OCI-LY1 (cell line): ENCODE data around the gene PTPRD.

Experiments used
- H2AFZ ChIP-seq: fragments of 200-600 bp; sonication (generic), shearing (Covaris generic); 2 replicates; pipeline ENCODE4 v1.6.0; 2014; ENCODE audit warnings: antibody characterized with exemption, mild to moderate bottlenecking, low read length
- H3F3A ChIP-seq: fragments of 200-600 bp; sonication (generic), shearing (Covaris generic); 2 replicates; pipeline ENCODE4 v1.6.0; 2014; ENCODE audit warnings: mild to moderate bottlenecking, antibody characterized with exemption, low read length, moderate library complexity; ENCODE audit not compliant: insufficient read depth
- H3K27ac ChIP-seq: fragments of 200-600 bp; sonication (generic); 2 replicates; pipeline ENCODE4 v1.5.1; 2014; ENCODE audit warnings: low read length, mixed run types, mild to moderate bottlenecking, low read depth; ENCODE audit not compliant: poor library complexity, severe bottlenecking
- H3K27me3 ChIP-seq: fragments of 200-600 bp; sonication (generic); 2 replicates; pipeline ENCODE4 v1.6.0; 2014; ENCODE audit warnings: antibody characterized with exemption, mild to moderate bottlenecking, low read length, moderate library complexity; ENCODE audit not compliant: insufficient read depth
- H3K36me3 ChIP-seq: fragments of 200-600 bp; sonication (generic); 2 replicates; pipeline ENCODE4 v1.6.1; 2014; ENCODE audit warnings: mild to moderate bottlenecking, antibody characterized with exemption, low read length, moderate library complexity, mixed read lengths; ENCODE audit not compliant: insufficient read depth
- H3K4me1 ChIP-seq: fragments of 200-600 bp; sonication (generic); 2 replicates; pipeline ENCODE4 v1.5.1; 2014; ENCODE audit warnings: mild to moderate bottlenecking, low read length, moderate library complexity; ENCODE audit not compliant: insufficient read depth, severe bottlenecking
- H3K4me2 ChIP-seq: fragments of 200-600 bp; sonication (generic), shearing (Covaris generic); 2 replicates; pipeline ENCODE4 v1.6.1; 2014; ENCODE audit warnings: low read length
- H3K4me3 ChIP-seq: fragments of 200-600 bp; sonication (generic); 2 replicates; pipeline ENCODE4 v1.5.1; 2014; ENCODE audit warnings: low read length, low read depth, mild to moderate bottlenecking, mixed read lengths; ENCODE audit not compliant: poor library complexity, severe bottlenecking
- H3K79me2 ChIP-seq: fragments of 200-600 bp; shearing (Covaris generic); 2 replicates; pipeline ENCODE4 v1.6.1; 2016; ENCODE audit warnings: mixed run types, low read length, mixed read lengths; ENCODE audit not compliant: insufficient read depth
- H3K9ac ChIP-seq: fragments of 200-600 bp; sonication (generic), shearing (Covaris generic); 2 replicates; pipeline ENCODE4 v1.6.1; 2014; ENCODE audit warnings: mild to moderate bottlenecking, low read length, mixed read lengths
- H3K9me2 ChIP-seq: fragments of 200-600 bp; sonication (generic), shearing (Covaris generic); 2 replicates; pipeline ENCODE4 v1.6.1; 2014; ENCODE audit warnings: low read depth, mild to moderate bottlenecking, low read length, mixed read lengths
- H3K9me3 ChIP-seq: fragments of 200-600 bp; shearing (Covaris generic); 2 replicates; pipeline ENCODE4 v1.6.1; 2014; ENCODE audit warnings: low read length, mixed read lengths
- H4K20me1 ChIP-seq: fragments of 200-600 bp; sonication (generic), shearing (Covaris generic); 2 replicates; pipeline ENCODE4 v1.6.0; 2016; ENCODE audit warnings: mild to moderate bottlenecking, low read length; ENCODE audit not compliant: insufficient read depth
- CTCF ChIP-seq: fragments of 200-600 bp; sonication (generic), shearing (Covaris generic); IDR thresholded peaks from 2 replicates; pipeline ENCODE4 v1.5.1; 2017; ENCODE audit warnings: mild to moderate bottlenecking, antibody characterized with exemption, low read length, moderate library complexity, mixed read lengths
- EZH2 ChIP-seq: fragments of 200-600 bp; sonication (generic), shearing (Covaris generic); IDR thresholded peaks from 2 replicates; pipeline ENCODE4 v1.8.0; 2017; ENCODE audit warnings: borderline replicate concordance, mixed run types, mild to moderate bottlenecking, antibody characterized with exemption, low read length, moderate library complexity, mixed read lengths

PTPRD gene

GRCh38 chr9:8514760-8515159, 2098.0 kb downstream of the PTPRD start:
- H3K36me3 ChIP-seq: no peaks in the 10 kb centered on the region
- no peak overlapping the region for H3K4me3 ChIP-seq
- no peak overlapping the region for H3K4me2 ChIP-seq
- no peak overlapping the region for H3K27ac ChIP-seq
- H3K4me1 ChIP-seq: no peaks in the 10 kb centered on the region
- no peak overlapping the region for H3K9ac ChIP-seq
- no peaks in the 10 kb centered on the region; the same call in 1 of the 2 replicates for H3K79me2 ChIP-seq
- H4K20me1 ChIP-seq: no peaks in the 10 kb centered on the region
- TF ChIP-seq CTCF (no peak; the same call in 1 of the 2 replicates), EZH2 (no peak)
- no peaks in the 10 kb centered on the region for H3F3A ChIP-seq
- no peaks in the 10 kb centered on the region for H3K9me2 ChIP-seq
- H2AFZ ChIP-seq: no peak overlapping the region
- no peaks in the 10 kb centered on the region for H3K9me3 ChIP-seq
- H3K27me3 ChIP-seq: no peaks in the 10 kb centered on the region

GRCh38 chr9:8508671-8509290, 2104.0 kb downstream of the PTPRD start:
- TF ChIP-seq CTCF (no peak), EZH2 (no peak)
- H3F3A ChIP-seq: no peaks in the 10 kb centered on the region
- H3K79me2 ChIP-seq: no peaks in the 10 kb centered on the region; the same call in 1 of the 2 replicates
- no peak overlapping the region for H3K27ac ChIP-seq
- H3K4me3 ChIP-seq: no peak overlapping the region
- H3K4me1 ChIP-seq: no peaks in the 10 kb centered on the region
- no peaks in the 10 kb centered on the region for H3K36me3 ChIP-seq
- no peaks in the 10 kb centered on the region for H3K9me3 ChIP-seq
- H3K9me2 ChIP-seq: no peaks in the 10 kb centered on the region
- no peak overlapping the region for H3K9ac ChIP-seq
- no peak overlapping the region for H3K4me2 ChIP-seq
- no peak overlapping the region for H2AFZ ChIP-seq
- no peaks in the 10 kb centered on the region for H4K20me1 ChIP-seq
- no peaks in the 10 kb centered on the region for H3K27me3 ChIP-seq

- no peaks in the 10 kb centered on the region for H3F3A ChIP-seq
- H4K20me1 ChIP-seq: no peaks in the 10 kb centered on the region
- no peak overlapping the region for H2AFZ ChIP-seq
- H3K4me1 ChIP-seq: no peaks in the 10 kb centered on the region
- no peaks in the 10 kb centered on the region for H3K27me3 ChIP-seq
- H3K27ac ChIP-seq: no peak overlapping the region
- TF ChIP-seq CTCF (no peak), EZH2 (no peak)
- no peak overlapping the region for H3K4me2 ChIP-seq
- H3K4me3 ChIP-seq: no peak overlapping the region
- H3K9ac ChIP-seq: no peak overlapping the region
- H3K36me3 ChIP-seq: no peaks in the 10 kb centered on the region
- H3K79me2 ChIP-seq: no peaks in the 10 kb centered on the region
- H3K9me2 ChIP-seq: no peaks in the 10 kb centered on the region
- H3K9me3 ChIP-seq: no peaks in the 10 kb centered on the region
Observed at GRCh38 chr9:8494571-8494970, 2118.2 kb downstream of the PTPRD start.
